OCI-LY7 (cell line): Measurements from ENCODE around the gene TIGD4. TPM values are rescaled to one million over a fixed set of nuclear protein-coding genes. Genes with fewer than 3 reads are reported as not detected.
A peak's percentile ranks its signal among the peaks of the same experiment; 100 is the strongest.

Source experiments
- BruUV-seq: library from RNA; stranded (reverse); fragments of 400-500 nt; replicated peaks from 2 replicates; lab custom pipeline; 2021; lab: Mats Ljungman, UMichigan
- CTCF ChIA-PET: fragments of 300-600 bp; sonication (Branson Sonifier 250); formaldehyde crosslinking; loops from one replicate; lab custom pipeline; 2022; ENCODE audit warnings: antibody characterized with exemption; ENCODE audit not compliant: unreplicated experiment; lab: Charles Lee
- POLR2A ChIA-PET: fragments of 300-600 bp; sonication (Branson Sonifier 250); formaldehyde crosslinking; loops from one replicate; lab custom pipeline; 2022; ENCODE audit warnings: antibody characterized with exemption; lab: Charles Lee
- DNase-seq: peaks from one replicate; pipeline ENCODE4 v3.0.0-alpha.2; 2015; ENCODE audit warnings: low spot score
- H2AFZ ChIP-seq: fragments of 200-600 bp; sonication (generic), shearing (Covaris generic); 2 replicates; pipeline ENCODE4 v1.6.1; 2014; ENCODE audit warnings: mild to moderate bottlenecking, antibody characterized with exemption, low read length, moderate library complexity
- H3K27ac ChIP-seq: fragments of 200-600 bp; sonication (generic); 2 replicates; pipeline ENCODE4 v1.5.1; 2014; ENCODE audit warnings: mixed run types, low read depth, mild to moderate bottlenecking, moderate library complexity, low read length, inconsistent platforms; ENCODE audit not compliant: poor library complexity, severe bottlenecking
- H3K36me3 ChIP-seq: fragments of 200-600 bp; sonication (generic); 2 replicates; pipeline ENCODE4 v1.6.1; 2014; ENCODE audit warnings: mild to moderate bottlenecking, antibody characterized with exemption, low read length, moderate library complexity, mixed read lengths; ENCODE audit not compliant: insufficient read depth
- H3K4me1 ChIP-seq: fragments of 200-600 bp; sonication (generic); 2 replicates; pipeline ENCODE4 v1.5.1; 2014; ENCODE audit warnings: mild to moderate bottlenecking, low read length; ENCODE audit not compliant: insufficient read depth, poor library complexity, severe bottlenecking
- H3K4me2 ChIP-seq: fragments of 200-600 bp; sonication (generic); 2 replicates; pipeline ENCODE4 v1.6.1; 2014; ENCODE audit warnings: mild to moderate bottlenecking, low read length
- H3K4me3 ChIP-seq: fragments of 200-600 bp; sonication (generic); 2 replicates; pipeline ENCODE4 v1.5.1; 2014; ENCODE audit warnings: mild to moderate bottlenecking, low read depth, low read length; ENCODE audit not compliant: poor library complexity, severe bottlenecking
- H3K79me2 ChIP-seq: fragments of 200-600 bp; sonication (generic); 2 replicates; pipeline ENCODE4 v1.6.1; 2016; ENCODE audit warnings: low read depth, mild to moderate bottlenecking, low read length, moderate library complexity, mixed read lengths; ENCODE audit not compliant: insufficient read depth
- H3K9me2 ChIP-seq: fragments of 200-600 bp; sonication (generic); 2 replicates; pipeline ENCODE4 v1.6.1; 2016; ENCODE audit warnings: mild to moderate bottlenecking, low read length, mixed read lengths; ENCODE audit not compliant: insufficient read depth
- H3K9me3 ChIP-seq: fragments of 200-600 bp; sonication (generic); 2 replicates; pipeline ENCODE4 v1.6.1; 2014; ENCODE audit warnings: mild to moderate bottlenecking, mixed run types, low read length, mixed read lengths
- H4K20me1 ChIP-seq: fragments of 200-600 bp; sonication (generic); 2 replicates; pipeline ENCODE4 v1.6.1; 2014; ENCODE audit warnings: mild to moderate bottlenecking, antibody characterized with exemption, low read length, moderate library complexity, mixed read lengths; ENCODE audit not compliant: insufficient read depth
- EZH2phosphoT487 ChIP-seq: fragments of 200-600 bp; sonication (generic); IDR thresholded peaks from 2 replicates; pipeline ENCODE4 v1.6.1; 2018; ENCODE audit warnings: low read depth, borderline replicate concordance, mild to moderate bottlenecking, mixed run types, antibody characterized with exemption, low read length, moderate library complexity, mixed read lengths
- intact Hi-C: fragments of 100-400 bp; cut with micrococcal nuclease; formaldehyde crosslinking; loops from one replicate; pipeline ENCODE4 v1.10.0; 2022; ENCODE audit not compliant: unreplicated experiment
- total RNA-seq, 2 experiments: library from RNA; depleted of rRNA in 1 of 2; stranded (reverse); fragments of >200 nt in 1 of 2; shearing (Covaris generic) in 1 of 2; gene quantifications; 2 replicates each; pipeline ENCODE4 v1.2.3, GENCODE V29; 2014 to 2022
- TF ChIP-seq, protein P1 (sequence below): fragments of 200-600 bp; sonication (generic); conservative IDR thresholded peaks from 2 replicates; pipeline ENCODE4 v1.5.1; 2014; ENCODE audit warnings: mild to moderate bottlenecking, antibody characterized with exemption, low read length, moderate library complexity, mixed read lengths

The TIGD4 gene
- total RNA-seq, 2 experiments from 2014 or later: 1.0 to 1.5 TPM

DNA sequence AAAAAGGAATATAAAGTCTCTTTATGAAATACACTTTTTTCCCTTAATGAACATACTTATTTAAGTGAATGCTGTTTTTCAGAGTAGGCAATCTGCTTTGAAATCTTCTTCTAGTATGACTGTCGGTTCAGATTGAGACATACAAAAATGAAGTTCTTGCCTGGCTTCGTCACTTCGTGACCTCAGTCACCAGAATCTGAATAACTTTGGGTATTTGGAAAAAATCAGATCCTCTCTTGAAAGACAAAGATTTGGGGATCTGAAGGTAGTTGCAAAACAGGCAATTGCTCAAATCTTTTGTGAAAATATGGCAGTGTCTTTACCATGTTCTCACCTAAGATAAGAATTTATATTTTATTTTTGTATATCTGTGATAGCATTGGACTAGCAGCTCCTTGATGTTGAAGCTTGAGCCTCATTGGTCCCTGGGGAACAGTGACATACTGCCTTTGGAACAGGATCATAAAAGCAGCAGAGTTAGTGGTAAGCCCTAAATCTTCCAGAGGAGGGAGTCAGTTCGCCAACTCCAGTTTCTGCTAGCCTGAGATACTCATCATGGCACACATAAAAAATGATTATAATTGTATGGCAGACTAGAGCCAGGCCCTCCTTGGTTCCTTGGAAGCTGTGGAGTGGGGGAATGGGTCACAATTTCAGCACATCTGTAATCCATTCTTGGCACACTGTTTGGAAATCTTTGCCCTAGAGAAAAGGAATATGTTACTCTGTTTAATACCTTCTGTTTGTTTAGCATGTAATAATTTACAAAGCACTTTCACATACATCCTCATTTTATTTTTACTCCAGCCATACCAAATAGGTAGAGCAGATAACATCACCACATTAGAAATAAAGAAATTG is 5.2 kb upstream of the TIGD4 start:
- intact Hi-C loops: no loop called here
- Histone ChIP-seq H2AFZ (no peak overlapping the region), H3K4me3 (no peak overlapping the region), H4K20me1 (0 out of 2 replicates have a peak, but pooled peaks cover 5% of the 10 kb centered on the region), H3K27ac (no peak overlapping the region), H3K4me2 (peak overlapping the region; percentile 54), H3K79me2 (peaks cover 32% of the 10 kb centered on the region), H3K36me3 (peaks cover 10% of the 10 kb centered on the region; the same call in 1 of the 2 replicates), H3K9me2 (no peaks in the 10 kb centered on the region), H3K9me3 (no peaks in the 10 kb centered on the region), H3K4me1 (peaks cover 49% of the 10 kb centered on the region)
- DNase-seq: peak; percentile 22
- TF ChIP-seq, protein P1, sequence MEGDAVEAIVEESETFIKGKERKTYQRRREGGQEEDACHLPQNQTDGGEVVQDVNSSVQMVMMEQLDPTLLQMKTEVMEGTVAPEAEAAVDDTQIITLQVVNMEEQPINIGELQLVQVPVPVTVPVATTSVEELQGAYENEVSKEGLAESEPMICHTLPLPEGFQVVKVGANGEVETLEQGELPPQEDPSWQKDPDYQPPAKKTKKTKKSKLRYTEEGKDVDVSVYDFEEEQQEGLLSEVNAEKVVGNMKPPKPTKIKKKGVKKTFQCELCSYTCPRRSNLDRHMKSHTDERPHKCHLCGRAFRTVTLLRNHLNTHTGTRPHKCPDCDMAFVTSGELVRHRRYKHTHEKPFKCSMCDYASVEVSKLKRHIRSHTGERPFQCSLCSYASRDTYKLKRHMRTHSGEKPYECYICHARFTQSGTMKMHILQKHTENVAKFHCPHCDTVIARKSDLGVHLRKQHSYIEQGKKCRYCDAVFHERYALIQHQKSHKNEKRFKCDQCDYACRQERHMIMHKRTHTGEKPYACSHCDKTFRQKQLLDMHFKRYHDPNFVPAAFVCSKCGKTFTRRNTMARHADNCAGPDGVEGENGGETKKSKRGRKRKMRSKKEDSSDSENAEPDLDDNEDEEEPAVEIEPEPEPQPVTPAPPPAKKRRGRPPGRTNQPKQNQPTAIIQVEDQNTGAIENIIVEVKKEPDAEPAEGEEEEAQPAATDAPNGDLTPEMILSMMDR: peak; percentile 40; the same call in 1 of the 2 replicates
- no peak for TF ChIP-seq EZH2phosphoT487
- BruUV-seq: no TSS peak
- CTCF ChIA-PET: no interaction called here
- POLR2A ChIA-PET: interaction anchor here (0.6 to 0.9 kb wide), 3 partner anchors 22 to 107 kb away, joined by 3 to 5 read pairs (median 3); no protein-coding TSS in a partner anchor

DNA sequence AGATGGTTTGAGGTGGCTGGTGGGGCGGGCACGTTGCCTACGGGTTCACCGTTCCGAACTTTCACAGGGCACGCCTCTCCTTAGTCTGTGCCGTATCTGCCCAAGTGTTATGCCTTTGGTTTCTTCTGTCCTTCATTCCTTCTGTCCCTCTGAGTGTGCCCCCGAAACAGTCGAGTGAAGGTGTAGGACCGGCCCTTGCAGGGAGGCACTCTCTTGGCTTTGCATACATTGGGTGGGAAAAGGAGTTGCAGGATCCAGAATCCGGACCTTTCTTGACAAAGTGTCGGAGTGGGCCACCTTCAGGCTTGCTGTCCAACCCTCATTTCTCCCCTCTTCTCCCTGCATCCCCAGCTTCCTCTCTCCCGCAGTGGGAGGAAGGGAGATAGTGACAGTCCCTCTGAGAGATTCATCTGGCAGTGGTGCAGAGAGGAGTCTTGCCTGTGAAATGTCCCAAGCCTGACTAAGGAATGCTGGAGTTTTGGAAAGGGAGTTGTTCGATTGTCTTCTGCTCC is 793 bp upstream of the TIGD4 start:
- no peaks in the 10 kb centered on the region for H3K9me2 ChIP-seq
- BruUV-seq: TSS peak; percentile 70
- H3K27ac ChIP-seq: peak overlapping the region; percentile 31
- peak overlapping the region; percentile 100 for H3K4me2 ChIP-seq
- peaks cover 26% of the 10 kb centered on the region for H3K79me2 ChIP-seq
- 0 out of 2 replicates have a peak, but pooled peaks cover 4% of the 10 kb centered on the region for H3K36me3 ChIP-seq
- H3K9me3 ChIP-seq: no peaks in the 10 kb centered on the region
- CTCF ChIA-PET: no interaction called here
- TF ChIP-seq, protein P1: no peak
- TF ChIP-seq EZH2phosphoT487: no peak
- intact Hi-C loops: no loop called here
- H3K4me1 ChIP-seq: peaks cover 51% of the 10 kb centered on the region
- H2AFZ ChIP-seq: peak overlapping the region; percentile 93
- no peak for DNase-seq
- 0 out of 2 replicates have a peak, but pooled peaks cover 5% of the 10 kb centered on the region for H4K20me1 ChIP-seq
- H3K4me3 ChIP-seq: peak overlapping the region; percentile 79
- POLR2A ChIA-PET: interaction anchor here (2.1 to 2.9 kb wide), 3 partner anchors 11 to 22 kb away, joined by 6 to 31 read pairs (median 13); no protein-coding TSS in a partner anchor
